Gastroesophageal sphincter (tissue), 3 donors: Measurements from ENCODE around the gene MSRB2.

Experiments used
- EP300 ChIP-seq: sonication (generic); formaldehyde crosslinking; IDR thresholded peaks from one replicate; pipeline ENCODE4 v1.6.1; 2017; ENCODE audit warnings: antibody characterized with exemption, mild to moderate bottlenecking
- POLR2A ChIP-seq, 2 donors: fragments of 450-650 bp; IDR thresholded peaks; one replicate each; pipeline ENCODE4 v1.6.1; 2017; ENCODE audit warnings: antibody characterized with exemption in 2 of 2, mild to moderate bottlenecking in 2 of 2, moderate library complexity in 1 of 2
- POLR2AphosphoS5 ChIP-seq: sonication (generic); formaldehyde crosslinking; IDR thresholded peaks from one replicate; pipeline ENCODE4 v1.6.1; 2017; ENCODE audit warnings: antibody characterized with exemption
- TF ChIP-seq, protein P1 (sequence below), 4 experiments: fragments of 200-600 bp in 2 of 4; fragments of 450-650 bp in 2 of 4; sonication (generic) in 1 of 4; IDR thresholded peaks; one replicate each; pipeline ENCODE4 v1.5.1; 2017 to 2019; ENCODE audit warnings: antibody characterized with exemption in 4 of 4, mild to moderate bottlenecking in 2 of 4, moderate library complexity in 2 of 4

DNA sequence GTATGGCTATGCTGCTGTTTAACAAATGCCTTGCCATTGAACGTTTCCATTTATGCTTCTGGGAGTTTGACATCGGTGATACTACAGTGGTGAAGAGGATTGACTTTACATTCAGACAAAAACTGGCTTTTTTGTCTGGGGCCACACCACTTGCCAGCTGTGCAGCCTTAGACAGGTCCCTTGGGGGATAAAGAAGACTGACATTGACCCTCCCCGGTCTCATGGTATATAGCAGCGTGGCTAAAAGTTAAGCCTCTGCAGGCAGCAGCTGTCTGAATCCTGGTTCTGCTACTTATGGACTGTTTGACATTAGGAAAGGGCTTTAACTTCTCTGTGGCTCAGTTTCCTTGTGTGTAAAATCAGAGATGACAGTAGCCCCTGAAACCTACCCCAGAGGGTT, 54.7 kb downstream of the MSRB2 start:
- TF ChIP-seq, protein P1, sequence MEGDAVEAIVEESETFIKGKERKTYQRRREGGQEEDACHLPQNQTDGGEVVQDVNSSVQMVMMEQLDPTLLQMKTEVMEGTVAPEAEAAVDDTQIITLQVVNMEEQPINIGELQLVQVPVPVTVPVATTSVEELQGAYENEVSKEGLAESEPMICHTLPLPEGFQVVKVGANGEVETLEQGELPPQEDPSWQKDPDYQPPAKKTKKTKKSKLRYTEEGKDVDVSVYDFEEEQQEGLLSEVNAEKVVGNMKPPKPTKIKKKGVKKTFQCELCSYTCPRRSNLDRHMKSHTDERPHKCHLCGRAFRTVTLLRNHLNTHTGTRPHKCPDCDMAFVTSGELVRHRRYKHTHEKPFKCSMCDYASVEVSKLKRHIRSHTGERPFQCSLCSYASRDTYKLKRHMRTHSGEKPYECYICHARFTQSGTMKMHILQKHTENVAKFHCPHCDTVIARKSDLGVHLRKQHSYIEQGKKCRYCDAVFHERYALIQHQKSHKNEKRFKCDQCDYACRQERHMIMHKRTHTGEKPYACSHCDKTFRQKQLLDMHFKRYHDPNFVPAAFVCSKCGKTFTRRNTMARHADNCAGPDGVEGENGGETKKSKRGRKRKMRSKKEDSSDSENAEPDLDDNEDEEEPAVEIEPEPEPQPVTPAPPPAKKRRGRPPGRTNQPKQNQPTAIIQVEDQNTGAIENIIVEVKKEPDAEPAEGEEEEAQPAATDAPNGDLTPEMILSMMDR (IDR thresholded peaks at IDR 0.05) = no peak
- TF ChIP-seq POLR2A (IDR thresholded peaks at IDR 0.05) = no peak
- no peak for TF ChIP-seq POLR2AphosphoS5
- no peak for TF ChIP-seq EP300
